ENCODE results near the gene TAS2R13. TPM values are rescaled to one million over a fixed set of nuclear protein-coding genes. Genes with fewer than 3 reads are reported as not detected.

The TAS2R13 gene
- total and polyA plus RNA-seq, 2 of the 4 experiments (the other 2 are of a cell fraction) = 0.03 to 0.90 TPM

GRCh38 chr12:10900972-10901371 lies 8.4 kb downstream of the TAS2R13 start:
- no peak overlapping the region for H4K8ac ChIP-seq (ENCODE audit: low read depth in 2 of 2, low read length in 2 of 2)
- peaks cover 0 to 7% of the 10 kb centered on the region in 2 experiments; a peak in 1 of 4 replicates for H3K79me1 ChIP-seq (ENCODE audit: low read depth in 1 of 2, low read length in 2 of 2)
- H3K14ac ChIP-seq (replicated peaks; ENCODE audit: low read depth, low read length) = no peak overlapping the region
- H4K91ac ChIP-seq (ENCODE audit: insufficient read depth, low read depth, low read length) = no peak overlapping the region
- TF ChIP-seq SMC3 (IDR thresholded peaks at IDR 0.05; ENCODE audit: low read depth, low read length) (no peak), RAD21 (IDR thresholded peaks at IDR 0.05; ENCODE audit: low read length) (no peak), CEBPB (IDR thresholded peaks at IDR 0.05; ENCODE audit: low read depth, low read length) (no peak), NFE2L2 (IDR thresholded peaks at IDR 0.05; ENCODE audit: low read depth, low read length) (no peak), POLR2A (IDR thresholded peaks at IDR 0.05; ENCODE audit: low read depth, low read length) (no peak), USF2 (IDR thresholded peaks at IDR 0.05; ENCODE audit: low read depth, low read length) (no peak), MAFK (IDR thresholded peaks at IDR 0.05; ENCODE audit: low read depth, low read length) (no peak), FOS (IDR thresholded peaks at IDR 0.05; ENCODE audit: low read depth, low read length) (no peak), MAZ (IDR thresholded peaks at IDR 0.05; ENCODE audit: borderline replicate concordance, low read depth, low read length) (no peak), RCOR1 (IDR thresholded peaks at IDR 0.05; ENCODE audit: insufficient replicate concordance, low read length) (no peak), CTCF (conservative IDR thresholded peaks at IDR 0.05; ENCODE audit: low read depth, low read length) (no peak), RFX5 (IDR thresholded peaks at IDR 0.05; ENCODE audit: low read depth, low read length) (no peak), MXI1 (IDR thresholded peaks at IDR 0.05; ENCODE audit: borderline replicate concordance, low read depth, low read length) (no peak), ELK1 (IDR thresholded peaks at IDR 0.05; ENCODE audit: borderline replicate concordance, low read depth, low read length) (no peak), BHLHE40 (IDR thresholded peaks at IDR 0.05; ENCODE audit: low read depth, low read length) (no peak), CHD1 (IDR thresholded peaks at IDR 0.05; ENCODE audit: low read depth, low read length) (no peak)
- H3K4me2 ChIP-seq (ENCODE audit: low read depth, low read length) = no peak overlapping the region
- H2BK15ac ChIP-seq (ENCODE audit: low read depth, low read length) = no peak overlapping the region
- no peaks in the 10 kb centered on the region for H3K9me3 ChIP-seq (ENCODE audit: control insufficient read depth, insufficient read depth, low read length)
- H2BK120ac ChIP-seq (ENCODE audit: low read depth, low read length) = no peak overlapping the region
- dilution Hi-C loops (cut with HindIII; ENCODE audit: low sequenced_read_pairs, unreplicated experiment) (no loop called here), in situ Hi-C loops (cut with MboI; ENCODE audit: low sequenced_read_pairs) (no loop called here), intact Hi-C loops (cut with micrococcal nuclease) (no loop called here)
- no peak overlapping the region for H2AK9ac ChIP-seq (replicated peaks; ENCODE audit: low read depth, low read length, poor library complexity)
- no peak overlapping the region for H2BK20ac ChIP-seq (ENCODE audit: low read depth, low read length)
- no peak overlapping the region for H3K18ac ChIP-seq (ENCODE audit: low read depth, low read length)
- H2AK5ac ChIP-seq (ENCODE audit: low read depth, low read length) = no peak overlapping the region
- no peak overlapping the region for H3K4ac ChIP-seq (ENCODE audit: low read depth, low read length)
- H3K4me3 ChIP-seq (ENCODE audit: insufficient read depth, low read depth, low read length) = no peak overlapping the region
- no peak for DNase-seq
- WGBS, 2 experiments (ENCODE audit: extremely low coverage in 2 of 2, insufficient read length in 1 of 2) = no CpG with 5 or more reads among the region's 1 CpG
- H4K5ac ChIP-seq (ENCODE audit: low read depth, low read length) = no peak overlapping the region
- POLR2A ChIA-PET (ENCODE audit: unreplicated experiment) = no interaction called here
- no TSS peak for BruUV-seq (replicated peaks)
- ATAC-seq (ENCODE audit: low read depth) = no peak
- CTCF ChIA-PET = no interaction called here
- H3K23ac ChIP-seq (ENCODE audit: low read depth, low read length) = no peak overlapping the region
- no peak overlapping the region for H3K56ac ChIP-seq (ENCODE audit: extremely low read depth, insufficient read depth, low read length)
- no peak overlapping the region for H2AFZ ChIP-seq (replicated peaks; ENCODE audit: low read length, poor library complexity)
- H3K9me1 ChIP-seq (ENCODE audit: insufficient read depth, low read length) = no peaks in the 10 kb centered on the region
- no peak overlapping the region for H3K9ac ChIP-seq (ENCODE audit: low read depth, low read length)
- H3K4me1 ChIP-seq (ENCODE audit: control insufficient read depth, insufficient read depth, low read length) = no peaks in the 10 kb centered on the region
- H3K27ac ChIP-seq (ENCODE audit: insufficient read depth, low read length) = no peak overlapping the region
- H4K20me1 ChIP-seq (ENCODE audit: insufficient read depth, low read length) = no peaks in the 10 kb centered on the region
- no peaks in the 10 kb centered on the region for H3K36me3 ChIP-seq (ENCODE audit: control insufficient read depth, insufficient read depth, low read length)
- no peaks in the 10 kb centered on the region for H3K27me3 ChIP-seq (ENCODE audit: control insufficient read depth, insufficient read depth, low read length)
- no peak overlapping the region for H2BK5ac ChIP-seq (ENCODE audit: low read depth, low read length, poor library complexity, severe bottlenecking)

Measured in IMR-90 (cell line).